ENCODE results near the gene ANP32B.

The ANP32B gene

GRCh38 chr9:98034593-98035546, 51.7 kb downstream of the ANP32B start:
- H3K4me3 Mint-ChIP-seq = peak overlapping the region in 1 of 2 donors; percentile 7
- peak overlapping the region; percentile 42 to 86 for H3K27ac Mint-ChIP-seq

GRCh38 chr9:98037357-98037756, 54.2 kb downstream of the ANP32B start:
- peaks cover 5 to 9% of the 10 kb centered on the region in 2 donors for H3K4me1 Mint-ChIP-seq (ENCODE audit: low read depth in 2 of 2)
- peaks cover 23 to 28% of the 10 kb centered on the region in 2 donors for H3K27me3 Mint-ChIP-seq
- H3K9me3 Mint-ChIP-seq = no peaks in the 10 kb centered on the region
- ATAC-seq (replicated peaks) = no peak
- H3K4me3 Mint-ChIP-seq = no peak overlapping the region
- no peak for DNase-seq
- H3K36me3 Mint-ChIP-seq (ENCODE audit: insufficient read depth) = peaks cover 3% of the 10 kb centered on the region
- H3K27ac Mint-ChIP-seq = no peak overlapping the region

More at GRCh38 chr9:98034593-98035546, 51.7 kb downstream of the ANP32B start:
- Mint-ChIP-seq H3K9me3 (no peaks in the 10 kb centered on the region), H3K27me3 (peaks cover 12 to 16% of the 10 kb centered on the region in 2 donors), H3K36me3 (ENCODE audit: insufficient read depth) (no peaks in the 10 kb centered on the region), H3K4me1 (ENCODE audit: low read depth in 2 of 2) (peaks cover 5 to 9% of the 10 kb centered on the region in 2 donors)
- DNase-seq (peak; percentile 89 to 92 (median 91)), ATAC-seq (replicated peaks) (peak; percentile 100)

- Mint-ChIP-seq H3K36me3 (ENCODE audit: insufficient read depth) (peaks cover 3% of the 10 kb centered on the region), H3K4me3 (no peak overlapping the region), H3K27me3 (peaks cover 23 to 28% of the 10 kb centered on the region in 2 donors), H3K9me3 (no peaks in the 10 kb centered on the region), H3K4me1 (ENCODE audit: low read depth in 2 of 2) (peaks cover 5 to 9% of the 10 kb centered on the region in 2 donors), H3K27ac (no peak overlapping the region)
- DNase-seq (no peak), ATAC-seq (replicated peaks) (no peak)
These were observed 55.8 kb downstream of the ANP32B start for GRCh38 chr9:98038958-98039357.

- no peak for ATAC-seq (replicated peaks)
- Mint-ChIP-seq H3K9me3 (no peaks in the 10 kb centered on the region), H3K27me3 (peaks cover 20 to 25% of the 10 kb centered on the region in 2 donors), H3K4me1 (ENCODE audit: low read depth in 2 of 2) (peaks cover 2 to 4% of the 10 kb centered on the region in 2 donors), H3K36me3 (ENCODE audit: insufficient read depth) (peaks cover 3% of the 10 kb centered on the region), H3K27ac (no peak overlapping the region), H3K4me3 (no peak overlapping the region)
- no peak for DNase-seq
These were observed 56.5 kb downstream of the ANP32B start for GRCh38 chr9:98039607-98040017.

- Mint-ChIP-seq H3K27ac (no peak overlapping the region), H3K36me3 (ENCODE audit: insufficient read depth) (peaks cover 3% of the 10 kb centered on the region), H3K4me1 (ENCODE audit: low read depth in 2 of 2) (peaks cover 2 to 3% of the 10 kb centered on the region in 2 donors), H3K9me3 (peaks cover 0 to 2% of the 10 kb centered on the region in 2 donors), H3K4me3 (no peak overlapping the region), H3K27me3 (peaks cover 16 to 19% of the 10 kb centered on the region in 2 donors)
- DNase-seq = no peak
- no peak for ATAC-seq (replicated peaks)
These were observed 57.1 kb downstream of the ANP32B start for GRCh38 chr9:98040212-98040611.

- ATAC-seq (replicated peaks) (no peak), DNase-seq (no peak)
- Mint-ChIP-seq H3K27ac (no peak overlapping the region), H3K36me3 (ENCODE audit: insufficient read depth) (peaks cover 3% of the 10 kb centered on the region), H3K4me1 (ENCODE audit: low read depth in 2 of 2) (peaks cover 7 to 12% of the 10 kb centered on the region in 2 donors), H3K4me3 (no peak overlapping the region), H3K9me3 (peaks cover 0 to 3% of the 10 kb centered on the region in 2 donors), H3K27me3 (peaks cover 16 to 19% of the 10 kb centered on the region in 2 donors)
These were observed 60.8 kb downstream of the ANP32B start for GRCh38 chr9:98043915-98044314.

- peaks cover 3% of the 10 kb centered on the region for H3K36me3 Mint-ChIP-seq (ENCODE audit: insufficient read depth)
- H3K9me3 Mint-ChIP-seq = peaks cover 0 to 3% of the 10 kb centered on the region in 2 donors
- peak overlapping the region; percentile 87 to 99 for H3K27ac Mint-ChIP-seq
- H3K27me3 Mint-ChIP-seq = peaks cover 5 to 6% of the 10 kb centered on the region in 2 donors
- peak overlapping the region; percentile 71 to 73 for H3K4me3 Mint-ChIP-seq
- DNase-seq (peak; percentile 23 to 54 (median 43)), ATAC-seq (replicated peaks) (peak; percentile 97)
- peaks cover 7 to 12% of the 10 kb centered on the region in 2 donors for H3K4me1 Mint-ChIP-seq (ENCODE audit: low read depth in 2 of 2)
These were observed 62.4 kb downstream of the ANP32B start for GRCh38 chr9:98045234-98046179.

GRCh38 chr9:98046180-98046543, 63.0 kb downstream of the ANP32B start:
- Mint-ChIP-seq H3K27me3 (no peaks in the 10 kb centered on the region), H3K9me3 (peaks cover 0 to 3% of the 10 kb centered on the region in 2 donors), H3K4me3 (peak overlapping the region; percentile 71 to 73), H3K4me1 (ENCODE audit: low read depth in 2 of 2) (peaks cover 7 to 12% of the 10 kb centered on the region in 2 donors), H3K36me3 (ENCODE audit: insufficient read depth) (no peaks in the 10 kb centered on the region), H3K27ac (peak overlapping the region; percentile 87 to 99)
- ATAC-seq (replicated peaks) (no peak), DNase-seq (no peak)

- peaks cover 0 to 3% of the 10 kb centered on the region in 2 donors for H3K9me3 Mint-ChIP-seq
- H3K27ac Mint-ChIP-seq = peak overlapping the region in 1 of 2 donors; percentile 81
- no peak overlapping the region for H3K4me3 Mint-ChIP-seq
- H3K36me3 Mint-ChIP-seq (ENCODE audit: insufficient read depth) = no peaks in the 10 kb centered on the region
- peaks cover 7 to 12% of the 10 kb centered on the region in 2 donors for H3K4me1 Mint-ChIP-seq (ENCODE audit: low read depth in 2 of 2)
- DNase-seq = no peak
- no peaks in the 10 kb centered on the region for H3K27me3 Mint-ChIP-seq
- ATAC-seq (replicated peaks) = no peak
These were observed 63.9 kb downstream of the ANP32B start for GRCh38 chr9:98047002-98047401.

- H3K4me1 Mint-ChIP-seq (ENCODE audit: low read depth in 2 of 2) = peaks cover 7 to 12% of the 10 kb centered on the region in 2 donors
- DNase-seq = no peak
- H3K9me3 Mint-ChIP-seq = peaks cover 0 to 3% of the 10 kb centered on the region in 2 donors
- H3K27me3 Mint-ChIP-seq = no peaks in the 10 kb centered on the region
- H3K36me3 Mint-ChIP-seq (ENCODE audit: insufficient read depth) = peaks cover 4% of the 10 kb centered on the region
- H3K27ac Mint-ChIP-seq = peak overlapping the region in 1 of 2 donors; percentile 70
- no peak for ATAC-seq (replicated peaks)
- no peak overlapping the region for H3K4me3 Mint-ChIP-seq
These were observed 66.3 kb downstream of the ANP32B start for GRCh38 chr9:98049288-98050072.

- H3K4me3 Mint-ChIP-seq = no peak overlapping the region
- H3K27ac Mint-ChIP-seq = no peak overlapping the region
- H3K4me1 Mint-ChIP-seq (ENCODE audit: low read depth in 2 of 2) = peaks cover 2 to 8% of the 10 kb centered on the region in 2 donors
- H3K9me3 Mint-ChIP-seq = no peaks in the 10 kb centered on the region
- DNase-seq = no peak
- H3K27me3 Mint-ChIP-seq = no peaks in the 10 kb centered on the region
- ATAC-seq (replicated peaks) = no peak
- H3K36me3 Mint-ChIP-seq (ENCODE audit: insufficient read depth) = peaks cover 4% of the 10 kb centered on the region
These were observed 67.2 kb downstream of the ANP32B start for GRCh38 chr9:98050351-98050750.

GRCh38 chr9:98054376-98054951, 71.3 kb downstream of the ANP32B start:
- Mint-ChIP-seq H3K4me3 (no peak overlapping the region), H3K36me3 (ENCODE audit: insufficient read depth) (peaks cover 13% of the 10 kb centered on the region), H3K27me3 (no peaks in the 10 kb centered on the region), H3K9me3 (no peaks in the 10 kb centered on the region), H3K27ac (no peak overlapping the region), H3K4me1 (ENCODE audit: low read depth in 2 of 2) (peaks cover 7 to 8% of the 10 kb centered on the region in 2 donors)
- DNase-seq (no peak), ATAC-seq (replicated peaks) (no peak)

Data from effector memory CD8-positive, alpha-beta T cell (primary cell).